HepG2 (cell line): ENCODE results near the gene UGGT1. TPM values are rescaled to one million over a fixed set of nuclear protein-coding genes. Genes with fewer than 3 reads are reported as not detected.

Experiments
- ARNTL ChIP-seq: sonication (generic); formaldehyde crosslinking; IDR thresholded peaks from 2 replicates; pipeline ENCODE4 v1.4.0; 2020; ENCODE audit warnings: mild to moderate bottlenecking, missing genetic modification reagents
- JDP2 ChIP-seq: sonication (generic); formaldehyde crosslinking; IDR thresholded peaks from 2 replicates; pipeline ENCODE4 v1.8.1; 2022; ENCODE audit warnings: missing genetic modification reagents, borderline replicate concordance
- KMT2B ChIP-seq: IDR thresholded peaks from 2 replicates; pipeline ENCODE4 v1.6.1; 2016; ENCODE audit warnings: missing genetic modification reagents, missing compliant biosample characterization
- NFKBIZ ChIP-seq: IDR thresholded peaks from 2 replicates; pipeline ENCODE4 v1.6.1; 2018; ENCODE audit warnings: missing genetic modification reagents, missing compliant biosample characterization
- PCBP1 ChIP-seq: fragments of 200-400 bp; formaldehyde crosslinking; IDR thresholded peaks from 2 replicates; pipeline ENCODE4 v1.6.1; 2017; ENCODE audit warnings: mild to moderate bottlenecking, low read depth, low read length, borderline replicate concordance
- POLR2AphosphoS2 ChIP-seq: IDR thresholded peaks from 2 replicates; pipeline ENCODE4 v1.6.1; 2011; ENCODE audit warnings: low read depth, low read length, improper control_type of control experiment
- PTBP1 ChIP-seq: fragments of 200-400 bp; formaldehyde crosslinking; IDR thresholded peaks from 2 replicates; pipeline ENCODE4 v1.6.1; 2018; ENCODE audit warnings: low read length, low read depth; ENCODE audit not compliant: poor library complexity, severe bottlenecking
- SUZ12 ChIP-seq: fragments of 150-350 bp; IDR thresholded peaks from 2 replicates; pipeline ENCODE4 v1.6.1; 2014; ENCODE audit warnings: low read depth, low read length
- ZBTB4 ChIP-seq: sonication (generic); formaldehyde crosslinking; IDR thresholded peaks from 2 replicates; pipeline ENCODE4 v1.4.0; 2020; ENCODE audit warnings: missing genetic modification reagents, mild to moderate bottlenecking, borderline replicate concordance
- ZFP36L2 ChIP-seq: sonication (generic); formaldehyde crosslinking; IDR thresholded peaks from 2 replicates; pipeline ENCODE4 v1.4.0; 2020; ENCODE audit warnings: missing genetic modification reagents
- ZNF180 ChIP-seq: sonication (generic); formaldehyde crosslinking; IDR thresholded peaks from 2 replicates; pipeline ENCODE4 v1.4.0; 2020; ENCODE audit warnings: low read depth, missing genetic modification reagents, borderline replicate concordance
- ZNF382 ChIP-seq: sonication (generic); formaldehyde crosslinking; IDR thresholded peaks from 2 replicates; pipeline ENCODE4 v1.5.0; 2020; ENCODE audit warnings: missing genetic modification reagents, mild to moderate bottlenecking, borderline replicate concordance
- ZNF414 ChIP-seq: sonication (generic); formaldehyde crosslinking; IDR thresholded peaks from 2 replicates; pipeline ENCODE4 v1.5.0; 2020; ENCODE audit warnings: missing genetic modification reagents
- ZNF7 ChIP-seq: IDR thresholded peaks from 2 replicates; pipeline ENCODE4 v1.6.1; 2016; ENCODE audit warnings: missing biosample characterization, missing genetic modification reagents
- polyA plus RNA-seq, 8 experiments: library from polyadenylated mRNA; depleted of rRNA in 3 of 8; stranded (reverse) in 7 of 8; unstranded in 1 of 8; fragments of >200 nt; fragmentation: Illumina TruSeq in 4 of 8; extraction: Trizol in 4 of 8; gene quantifications; 2 replicates each; pipeline versions ENCODE4 v1.2.1 to v1.2.3, GENCODE V29; 2011 to 2016; ENCODE audit warnings: low read depth in 4 of 8, missing spikeins in 1 of 8, mixed read lengths in 1 of 8; ENCODE audit not compliant: insufficient read depth in 1 of 8
- total RNA-seq, 5 experiments: library from RNA; depleted of rRNA; stranded (reverse); fragments of >200 nt; fragmentation: Illumina TruSeq; extraction: Trizol; gene quantifications; 2 replicates each; pipeline ENCODE4 v1.2.3, GENCODE V29; 2016; ENCODE audit warnings: low read depth in 1 of 5
- TF ChIP-seq, protein P1 (sequence below): sonication (generic); formaldehyde crosslinking; IDR thresholded peaks from 2 replicates; pipeline ENCODE4 v1.5.0; 2020; ENCODE audit warnings: mild to moderate bottlenecking, missing genetic modification reagents, moderate library complexity
- TF ChIP-seq, protein P2 (sequence below): IDR thresholded peaks from 2 replicates; pipeline ENCODE4 v1.6.1; 2016; ENCODE audit warnings: missing compliant biosample characterization, missing genetic modification reagents, borderline replicate concordance
- TF ChIP-seq, protein P3 (sequence below): sonication (generic); formaldehyde crosslinking; conservative IDR thresholded peaks from 2 replicates; pipeline ENCODE4 v1.8.1; 2023; ENCODE audit warnings: missing genetic modification reagents
- TF ChIP-seq, protein P4 (sequence below): sonication (generic); formaldehyde crosslinking; IDR thresholded peaks from 2 replicates; pipeline ENCODE4 v1.4.0; 2020; ENCODE audit warnings: mild to moderate bottlenecking, missing genetic modification reagents, borderline replicate concordance

The UGGT1 gene
- total and polyA plus RNA-seq, 2 of the 13 experiments (the other 11 are each of a cell fraction or from before 2014, with no cell fraction given) = 35.8 to 83.2 TPM

DNA sequence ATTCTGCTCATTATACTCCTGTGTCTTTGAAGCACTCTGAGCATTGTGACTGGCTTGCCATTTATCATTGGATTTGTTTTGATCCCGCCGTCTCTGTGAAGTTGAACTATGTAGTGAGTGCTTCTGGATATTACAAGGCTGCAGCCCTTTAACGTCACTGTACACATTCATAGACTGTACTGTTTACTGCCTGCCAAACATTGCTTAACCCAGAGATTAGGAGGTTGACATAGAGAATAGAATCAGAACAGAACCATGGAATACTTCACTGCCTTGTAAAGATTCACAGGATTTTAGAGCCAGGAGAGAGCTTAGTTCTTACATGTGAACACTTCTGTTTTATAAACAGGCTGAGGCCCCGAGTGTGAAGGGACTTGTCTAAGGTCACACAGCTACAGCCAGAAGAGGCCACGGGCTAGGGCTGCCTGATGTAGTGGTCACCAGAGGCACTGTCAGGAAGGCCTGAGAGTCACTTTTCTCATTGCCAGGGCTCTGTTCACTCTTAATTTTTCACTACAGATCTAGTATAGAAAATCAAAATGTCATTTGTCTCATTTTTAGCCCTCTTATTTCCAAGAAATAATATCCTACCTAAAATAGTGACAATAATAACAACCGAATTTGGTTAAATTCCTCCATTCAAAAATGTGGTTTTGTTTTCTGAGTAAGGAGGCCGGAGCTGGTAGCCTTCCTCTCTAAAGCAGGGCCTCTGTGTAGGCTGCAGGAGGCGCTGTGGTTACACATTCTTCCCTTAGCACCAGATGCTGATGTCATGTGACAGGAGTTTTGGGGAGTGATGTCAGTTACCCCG, 87.9 kb downstream of the UGGT1 start (continued):
- TF ChIP-seq PTBP1 (no peak), NFKBIZ (CRISPR knock-in tag) (no peak; the same call in 1 of the 2 replicates), ZNF180 (CRISPR knock-in tag) (no peak), SUZ12 (no peak), PCBP1 (no peak), ARNTL (CRISPR knock-in tag) (no peak), ZNF414 (CRISPR knock-in tag) (peak; percentile 37; the same call in 1 of the 2 replicates), JDP2 (CRISPR knock-in tag) (no peak), KMT2B (CRISPR knock-in tag) (0 out of 2 replicates have a peak, but pooled peaks have one; percentile 32), ZFP36L2 (CRISPR knock-in tag) (no peak), ZBTB4 (CRISPR knock-in tag) (no peak), ZNF7 (CRISPR knock-in tag) (peak; percentile 43; the same call in 1 of the 2 replicates), POLR2AphosphoS2 (no peak), ZNF382 (CRISPR knock-in tag) (no peak)
- TF ChIP-seq, protein P1, sequence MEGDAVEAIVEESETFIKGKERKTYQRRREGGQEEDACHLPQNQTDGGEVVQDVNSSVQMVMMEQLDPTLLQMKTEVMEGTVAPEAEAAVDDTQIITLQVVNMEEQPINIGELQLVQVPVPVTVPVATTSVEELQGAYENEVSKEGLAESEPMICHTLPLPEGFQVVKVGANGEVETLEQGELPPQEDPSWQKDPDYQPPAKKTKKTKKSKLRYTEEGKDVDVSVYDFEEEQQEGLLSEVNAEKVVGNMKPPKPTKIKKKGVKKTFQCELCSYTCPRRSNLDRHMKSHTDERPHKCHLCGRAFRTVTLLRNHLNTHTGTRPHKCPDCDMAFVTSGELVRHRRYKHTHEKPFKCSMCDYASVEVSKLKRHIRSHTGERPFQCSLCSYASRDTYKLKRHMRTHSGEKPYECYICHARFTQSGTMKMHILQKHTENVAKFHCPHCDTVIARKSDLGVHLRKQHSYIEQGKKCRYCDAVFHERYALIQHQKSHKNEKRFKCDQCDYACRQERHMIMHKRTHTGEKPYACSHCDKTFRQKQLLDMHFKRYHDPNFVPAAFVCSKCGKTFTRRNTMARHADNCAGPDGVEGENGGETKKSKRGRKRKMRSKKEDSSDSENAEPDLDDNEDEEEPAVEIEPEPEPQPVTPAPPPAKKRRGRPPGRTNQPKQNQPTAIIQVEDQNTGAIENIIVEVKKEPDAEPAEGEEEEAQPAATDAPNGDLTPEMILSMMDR (CRISPR knock-in tag) = peak; percentile 91
- TF ChIP-seq, protein P2, sequence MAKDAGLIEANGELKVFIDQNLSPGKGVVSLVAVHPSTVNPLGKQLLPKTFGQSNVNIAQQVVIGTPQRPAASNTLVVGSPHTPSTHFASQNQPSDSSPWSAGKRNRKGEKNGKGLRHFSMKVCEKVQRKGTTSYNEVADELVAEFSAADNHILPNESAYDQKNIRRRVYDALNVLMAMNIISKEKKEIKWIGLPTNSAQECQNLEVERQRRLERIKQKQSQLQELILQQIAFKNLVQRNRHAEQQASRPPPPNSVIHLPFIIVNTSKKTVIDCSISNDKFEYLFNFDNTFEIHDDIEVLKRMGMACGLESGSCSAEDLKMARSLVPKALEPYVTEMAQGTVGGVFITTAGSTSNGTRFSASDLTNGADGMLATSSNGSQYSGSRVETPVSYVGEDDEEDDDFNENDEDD = peak; percentile 49; the same call in 1 of the 2 replicates
- TF ChIP-seq, protein P3, sequence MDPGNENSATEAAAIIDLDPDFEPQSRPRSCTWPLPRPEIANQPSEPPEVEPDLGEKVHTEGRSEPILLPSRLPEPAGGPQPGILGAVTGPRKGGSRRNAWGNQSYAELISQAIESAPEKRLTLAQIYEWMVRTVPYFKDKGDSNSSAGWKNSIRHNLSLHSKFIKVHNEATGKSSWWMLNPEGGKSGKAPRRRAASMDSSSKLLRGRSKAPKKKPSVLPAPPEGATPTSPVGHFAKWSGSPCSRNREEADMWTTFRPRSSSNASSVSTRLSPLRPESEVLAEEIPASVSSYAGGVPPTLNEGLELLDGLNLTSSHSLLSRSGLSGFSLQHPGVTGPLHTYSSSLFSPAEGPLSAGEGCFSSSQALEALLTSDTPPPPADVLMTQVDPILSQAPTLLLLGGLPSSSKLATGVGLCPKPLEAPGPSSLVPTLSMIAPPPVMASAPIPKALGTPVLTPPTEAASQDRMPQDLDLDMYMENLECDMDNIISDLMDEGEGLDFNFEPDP (CRISPR knock-in tag) = no peak
- TF ChIP-seq, protein P4, sequence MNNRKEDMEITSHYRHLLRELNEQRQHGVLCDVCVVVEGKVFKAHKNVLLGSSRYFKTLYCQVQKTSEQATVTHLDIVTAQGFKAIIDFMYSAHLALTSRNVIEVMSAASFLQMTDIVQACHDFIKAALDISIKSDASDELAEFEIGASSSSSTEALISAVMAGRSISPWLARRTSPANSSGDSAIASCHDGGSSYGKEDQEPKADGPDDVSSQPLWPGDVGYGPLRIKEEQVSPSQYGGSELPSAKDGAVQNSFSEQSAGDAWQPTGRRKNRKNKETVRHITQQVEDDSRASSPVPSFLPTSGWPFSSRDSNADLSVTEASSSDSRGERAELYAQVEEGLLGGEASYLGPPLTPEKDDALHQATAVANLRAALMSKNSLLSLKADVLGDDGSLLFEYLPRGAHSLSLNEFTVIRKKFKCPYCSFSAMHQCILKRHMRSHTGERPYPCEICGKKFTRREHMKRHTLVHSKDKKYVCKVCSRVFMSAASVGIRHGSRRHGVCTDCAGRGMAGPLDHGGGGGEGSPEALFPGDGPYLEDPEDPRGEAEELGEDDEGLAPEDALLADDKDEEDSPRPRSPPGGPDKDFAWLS = no peak
